ENCODE results near the gene S100A7A. TPM values are rescaled to one million over a fixed set of nuclear protein-coding genes. Genes with fewer than 3 reads are reported as not detected.
"Not testable (repeated sequence)": the region's sequence is repeated elsewhere in the genome, so short reads cannot be mapped to it uniquely, and the experiment has no call there.

Gene S100A7A
- polyA plus RNA-seq, 3 donors = not detected

GRCh38 chr1:153417136-153417888 lies 992 bp downstream of the S100A7A start:
- DNase-seq (ENCODE audit: extremely low read depth in 1 of 11, low read depth in 9 of 11, low spot score in 4 of 11) = no peak

- DNase-seq (ENCODE audit: extremely low read depth in 1 of 11, low read depth in 9 of 11, low spot score in 4 of 11) = not testable (repeated sequence)
These were observed 2.6 kb downstream of the S100A7A start for GRCh38 chr1:153418758-153419435.

- not testable (repeated sequence) for DNase-seq (ENCODE audit: extremely low read depth in 1 of 11, low read depth in 9 of 11, low spot score in 4 of 11)
These were observed 3.1 kb downstream of the S100A7A start for GRCh38 chr1:153419436-153419793.

- no peak for DNase-seq (ENCODE audit: extremely low read depth in 1 of 11, low read depth in 9 of 11, low spot score in 4 of 11)
These were observed 4.0 kb downstream of the S100A7A start for GRCh38 chr1:153420306-153420705.

- peak; percentile 56 to 85 (median 73) for DNase-seq (ENCODE audit: extremely low read depth in 1 of 11, low read depth in 9 of 11, low spot score in 4 of 11)
These were observed 6.2 kb downstream of the S100A7A start for GRCh38 chr1:153422450-153423068.

GRCh38 chr1:153426809-153427208 lies 10.5 kb downstream of the S100A7A start:
- DNase-seq (ENCODE audit: extremely low read depth in 1 of 11, low read depth in 9 of 11, low spot score in 4 of 11) = no peak

GRCh38 chr1:153428073-153428638 lies 11.8 kb downstream of the S100A7A start:
- DNase-seq (ENCODE audit: extremely low read depth in 1 of 11, low read depth in 9 of 11, low spot score in 4 of 11) = no peak

GRCh38 chr1:153428791-153429190 lies 12.5 kb downstream of the S100A7A start:
- DNase-seq (ENCODE audit: extremely low read depth in 1 of 11, low read depth in 9 of 11, low spot score in 4 of 11) = no peak

- DNase-seq (ENCODE audit: extremely low read depth in 1 of 11, low read depth in 9 of 11, low spot score in 4 of 11) = no peak
These were observed 13.2 kb downstream of the S100A7A start for GRCh38 chr1:153429266-153430165.

- no peak for DNase-seq (ENCODE audit: extremely low read depth in 1 of 11, low read depth in 9 of 11, low spot score in 4 of 11)
These were observed 13.8 kb downstream of the S100A7A start for GRCh38 chr1:153430166-153430553.

- no peak for DNase-seq (ENCODE audit: extremely low read depth in 1 of 11, low read depth in 9 of 11, low spot score in 4 of 11)
These were observed 14.2 kb downstream of the S100A7A start for GRCh38 chr1:153430561-153430960.

- no peak for DNase-seq (ENCODE audit: extremely low read depth in 1 of 11, low read depth in 9 of 11, low spot score in 4 of 11)
These were observed 14.7 kb downstream of the S100A7A start for GRCh38 chr1:153431002-153431401.

GRCh38 chr1:153431427-153431826 lies 15.1 kb downstream of the S100A7A start:
- no peak for DNase-seq (ENCODE audit: extremely low read depth in 1 of 11, low read depth in 9 of 11, low spot score in 4 of 11)

GRCh38 chr1:153431928-153432327 lies 15.6 kb downstream of the S100A7A start:
- no peak for DNase-seq (ENCODE audit: extremely low read depth in 1 of 11, low read depth in 9 of 11, low spot score in 4 of 11)

GRCh38 chr1:153432874-153433681 lies 16.8 kb downstream of the S100A7A start:
- DNase-seq (ENCODE audit: extremely low read depth in 1 of 11, low read depth in 9 of 11, low spot score in 4 of 11) = no peak

- DNase-seq (ENCODE audit: extremely low read depth in 1 of 11, low read depth in 9 of 11, low spot score in 4 of 11) = no peak
These were observed 18.6 kb downstream of the S100A7A start for GRCh38 chr1:153434746-153435455.

- DNase-seq (ENCODE audit: extremely low read depth in 1 of 11, low read depth in 9 of 11, low spot score in 4 of 11) = no peak
These were observed 20.9 kb downstream of the S100A7A start for GRCh38 chr1:153437236-153437635.

- DNase-seq (ENCODE audit: extremely low read depth in 1 of 11, low read depth in 9 of 11, low spot score in 4 of 11) = no peak
These were observed 22.3 kb downstream of the S100A7A start for GRCh38 chr1:153438599-153438998.
